ENCODE data around the gene BHMT2. TPM values are rescaled to one million over a fixed set of nuclear protein-coding genes. Genes with fewer than 3 reads are reported as not detected.

The BHMT2 gene
- total RNA-seq, 1 donor from 2014 or later = not detected

DNA sequence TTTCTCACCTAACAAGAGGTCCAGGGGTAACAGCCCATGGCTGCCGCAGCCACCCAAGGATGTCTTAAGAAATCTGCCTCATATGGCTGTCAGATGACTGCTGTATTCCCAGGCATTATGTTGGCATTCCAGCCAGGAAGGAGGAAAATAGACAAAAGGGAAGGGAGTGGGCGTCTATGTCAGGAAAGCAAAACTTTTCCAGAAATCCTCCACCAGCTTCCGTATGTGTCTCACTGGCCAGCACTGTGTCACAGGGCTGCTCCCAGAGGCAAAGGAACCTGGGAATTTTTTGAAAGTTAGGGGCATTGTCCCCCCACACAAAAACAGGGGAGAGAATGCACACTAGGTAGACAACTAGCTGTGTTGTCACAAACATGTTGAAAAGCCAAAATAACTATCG is 7.3 kb downstream of the BHMT2 start:
- Mint-ChIP-seq H3K4me1 (ENCODE audit: low read depth) (peaks cover 6% of the 10 kb centered on the region), H3K27ac (no peak overlapping the region), H3K9me3 (no peaks in the 10 kb centered on the region), H3K4me3 (no peak overlapping the region), H3K36me3 (ENCODE audit: low read depth) (no peaks in the 10 kb centered on the region), H3K27me3 (ENCODE audit: insufficient read depth) (peaks cover 20% of the 10 kb centered on the region)
- intact Hi-C loops (cut with micrococcal nuclease) = no loop called here
- no peak for DNase-seq (ENCODE audit: low spot score)

DNA sequence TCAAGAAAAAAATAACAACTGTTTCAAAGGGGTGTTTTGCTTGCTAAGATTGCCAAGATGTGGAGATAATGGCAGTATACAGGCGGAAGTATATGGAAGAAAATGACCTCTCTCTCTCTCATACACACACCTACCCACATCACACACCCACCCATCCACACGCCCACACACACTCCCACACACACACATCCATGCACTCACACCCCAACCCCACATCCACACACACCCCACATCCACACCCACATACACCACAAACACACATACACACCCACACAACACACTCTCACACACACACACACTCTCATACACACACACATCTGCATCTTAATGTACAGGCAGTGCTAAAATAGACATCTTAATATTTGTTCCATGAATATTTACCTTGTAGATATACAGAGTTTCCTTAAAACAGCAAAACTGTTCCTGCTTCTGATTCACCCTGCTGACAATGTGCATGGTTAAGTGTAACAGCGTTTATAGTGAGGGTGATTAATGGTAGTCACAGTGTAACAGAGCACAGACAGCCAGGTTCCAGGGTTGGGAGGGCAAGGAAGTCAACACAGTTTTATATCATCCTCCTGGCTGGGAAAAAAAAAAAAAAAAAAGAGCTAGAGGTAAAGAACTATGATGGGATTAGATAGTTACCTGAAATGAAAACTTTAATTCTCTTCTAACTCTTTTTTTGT is 8.3 kb downstream of the BHMT2 start:
- H3K9me3 Mint-ChIP-seq = no peaks in the 10 kb centered on the region
- peaks cover 6% of the 10 kb centered on the region for H3K4me1 Mint-ChIP-seq (ENCODE audit: low read depth)
- no peaks in the 10 kb centered on the region for H3K36me3 Mint-ChIP-seq (ENCODE audit: low read depth)
- no peak for DNase-seq (ENCODE audit: low spot score)
- H3K27ac Mint-ChIP-seq = peak overlapping the region; percentile 14
- no peak overlapping the region for H3K4me3 Mint-ChIP-seq
- peaks cover 15% of the 10 kb centered on the region for H3K27me3 Mint-ChIP-seq (ENCODE audit: insufficient read depth)
- intact Hi-C loops (cut with micrococcal nuclease) = no loop called here

- no peak for DNase-seq (ENCODE audit: low spot score)
- peaks cover 6% of the 10 kb centered on the region for H3K4me1 Mint-ChIP-seq (ENCODE audit: low read depth)
- peaks cover 4% of the 10 kb centered on the region for H3K27me3 Mint-ChIP-seq (ENCODE audit: insufficient read depth)
- no peaks in the 10 kb centered on the region for H3K9me3 Mint-ChIP-seq
- no peaks in the 10 kb centered on the region for H3K36me3 Mint-ChIP-seq (ENCODE audit: low read depth)
- H3K27ac Mint-ChIP-seq = no peak overlapping the region
- no peak overlapping the region for H3K4me3 Mint-ChIP-seq
- intact Hi-C loops (cut with micrococcal nuclease) = no loop called here
These were observed 11.2 kb downstream of the BHMT2 start for GRCh38 chr5:79080804-79081203.

GRCh38 chr5:79081779-79082178 is 12.2 kb downstream of the BHMT2 start:
- Mint-ChIP-seq H3K4me1 (ENCODE audit: low read depth) (peaks cover 6% of the 10 kb centered on the region), H3K27ac (no peak overlapping the region), H3K36me3 (ENCODE audit: low read depth) (no peaks in the 10 kb centered on the region), H3K27me3 (ENCODE audit: insufficient read depth) (peaks cover 4% of the 10 kb centered on the region), H3K4me3 (no peak overlapping the region), H3K9me3 (no peaks in the 10 kb centered on the region)
- DNase-seq (ENCODE audit: low spot score) = no peak
- intact Hi-C loops (cut with micrococcal nuclease) = no loop called here

GRCh38 chr5:79086116-79086515 is 16.5 kb downstream of the BHMT2 start:
- Mint-ChIP-seq H3K36me3 (ENCODE audit: low read depth) (no peaks in the 10 kb centered on the region), H3K27ac (no peak overlapping the region), H3K27me3 (ENCODE audit: insufficient read depth) (peaks cover 5% of the 10 kb centered on the region), H3K4me1 (ENCODE audit: low read depth) (no peaks in the 10 kb centered on the region), H3K9me3 (no peaks in the 10 kb centered on the region), H3K4me3 (no peak overlapping the region)
- intact Hi-C loops (cut with micrococcal nuclease) = no loop called here
- DNase-seq (ENCODE audit: low spot score) = no peak

DNA sequence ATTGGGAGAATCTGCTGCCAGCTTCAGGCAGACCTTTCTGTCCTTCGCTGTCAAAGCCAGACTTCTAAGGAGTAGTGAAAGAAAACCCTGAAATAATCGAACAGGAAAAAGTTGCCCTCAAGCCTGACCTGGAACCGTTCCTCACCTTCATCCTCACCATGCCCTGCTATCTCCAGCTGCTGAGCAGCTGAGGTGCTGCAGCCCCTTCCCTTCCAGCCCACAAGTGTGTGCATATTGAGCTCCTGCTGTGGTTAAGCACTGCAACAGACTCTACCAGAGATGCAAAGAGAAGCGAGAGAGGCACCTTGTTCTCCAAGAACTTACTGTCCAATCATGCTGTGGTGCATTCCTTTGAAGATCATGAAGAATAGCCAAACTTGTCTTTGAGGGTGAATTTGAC is 18.9 kb downstream of the BHMT2 start:
- H3K9me3 Mint-ChIP-seq = no peaks in the 10 kb centered on the region
- no peaks in the 10 kb centered on the region for H3K4me1 Mint-ChIP-seq (ENCODE audit: low read depth)

GRCh38 chr5:79091064-79091463 is 21.5 kb downstream of the BHMT2 start:
- H3K9me3 Mint-ChIP-seq = no peaks in the 10 kb centered on the region
- intact Hi-C loops (cut with micrococcal nuclease) = no loop called here
- no peak overlapping the region for H3K27ac Mint-ChIP-seq
- H3K36me3 Mint-ChIP-seq (ENCODE audit: low read depth) = no peaks in the 10 kb centered on the region
- no peaks in the 10 kb centered on the region for H3K4me1 Mint-ChIP-seq (ENCODE audit: low read depth)
- peaks cover 5% of the 10 kb centered on the region for H3K27me3 Mint-ChIP-seq (ENCODE audit: insufficient read depth)
- H3K4me3 Mint-ChIP-seq = no peak overlapping the region
- DNase-seq (ENCODE audit: low spot score) = no peak

More for the DNA sequence above, 18.9 kb downstream of the BHMT2 start:
- DNase-seq (ENCODE audit: low spot score) = no peak
- Mint-ChIP-seq H3K36me3 (ENCODE audit: low read depth) (no peaks in the 10 kb centered on the region), H3K27ac (no peak overlapping the region), H3K4me3 (no peak overlapping the region), H3K27me3 (ENCODE audit: insufficient read depth) (peaks cover 3% of the 10 kb centered on the region)
- intact Hi-C loops (cut with micrococcal nuclease) = no loop called here

DNA sequence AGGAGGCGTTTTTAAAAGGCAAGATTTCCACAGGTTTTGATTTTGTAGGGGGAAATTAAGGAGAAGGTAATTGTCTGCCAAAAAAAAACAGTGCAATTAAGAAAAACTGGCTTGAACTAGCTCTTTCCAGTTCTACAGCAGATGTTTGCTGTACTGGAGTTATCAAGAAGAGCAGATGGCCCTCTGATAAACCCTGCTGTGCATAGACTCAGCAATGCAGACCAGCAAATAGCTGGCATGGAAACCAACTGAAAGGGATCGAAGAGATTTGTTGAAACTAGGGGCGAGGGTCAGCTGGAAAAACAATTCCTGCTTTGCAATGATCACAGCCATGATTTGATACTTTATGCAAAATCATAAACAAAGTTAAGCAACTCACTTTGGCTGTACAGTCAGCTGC is 24.2 kb downstream of the BHMT2 start:
- H3K27me3 Mint-ChIP-seq (ENCODE audit: insufficient read depth) = peaks cover 3% of the 10 kb centered on the region
- H3K9me3 Mint-ChIP-seq = no peaks in the 10 kb centered on the region
- intact Hi-C loops (cut with micrococcal nuclease) = no loop called here
- H3K27ac Mint-ChIP-seq = no peak overlapping the region
- H3K4me1 Mint-ChIP-seq (ENCODE audit: low read depth) = no peaks in the 10 kb centered on the region
- no peak overlapping the region for H3K4me3 Mint-ChIP-seq
- no peak for DNase-seq (ENCODE audit: low spot score)
- no peaks in the 10 kb centered on the region for H3K36me3 Mint-ChIP-seq (ENCODE audit: low read depth)

GRCh38 chr5:79105868-79106267 is 36.3 kb downstream of the BHMT2 start:
- H3K27ac Mint-ChIP-seq = no peak overlapping the region
- DNase-seq (ENCODE audit: low spot score) = no peak
- peaks cover 35% of the 10 kb centered on the region for H3K27me3 Mint-ChIP-seq (ENCODE audit: insufficient read depth)
- no peaks in the 10 kb centered on the region for H3K4me1 Mint-ChIP-seq (ENCODE audit: low read depth)
- H3K36me3 Mint-ChIP-seq (ENCODE audit: low read depth) = no peaks in the 10 kb centered on the region
- intact Hi-C loops (cut with micrococcal nuclease) = no loop called here
- H3K4me3 Mint-ChIP-seq = no peak overlapping the region
- H3K9me3 Mint-ChIP-seq = no peaks in the 10 kb centered on the region

GRCh38 chr5:79107020-79107796 is 37.6 kb downstream of the BHMT2 start:
- H3K4me1 Mint-ChIP-seq (ENCODE audit: low read depth) = no peaks in the 10 kb centered on the region
- intact Hi-C loops (cut with micrococcal nuclease) = no loop called here
- H3K36me3 Mint-ChIP-seq (ENCODE audit: low read depth) = no peaks in the 10 kb centered on the region
- no peaks in the 10 kb centered on the region for H3K9me3 Mint-ChIP-seq
- H3K27ac Mint-ChIP-seq = no peak overlapping the region
- DNase-seq (ENCODE audit: low spot score) = no peak
- H3K4me3 Mint-ChIP-seq = no peak overlapping the region
- H3K27me3 Mint-ChIP-seq (ENCODE audit: insufficient read depth) = peaks cover 46% of the 10 kb centered on the region

DNA sequence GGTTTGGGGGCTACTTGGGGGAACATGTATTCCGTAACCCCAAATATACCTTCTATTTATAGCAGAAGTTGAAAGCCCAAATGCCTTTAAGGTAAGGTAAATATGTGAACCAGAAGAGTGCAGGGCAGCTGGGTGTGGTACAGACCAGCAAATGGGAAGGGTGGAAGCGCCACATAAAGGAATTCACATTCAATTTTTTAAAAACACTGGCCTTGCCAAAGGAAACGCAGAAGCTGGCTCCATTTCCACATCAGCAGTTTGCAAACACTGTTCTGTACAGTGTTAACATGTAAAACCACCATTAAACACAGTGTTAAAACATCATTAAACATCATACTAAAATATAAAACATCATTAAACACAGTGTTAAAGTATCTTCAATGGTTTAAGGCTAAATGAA is 38.5 kb downstream of the BHMT2 start:
- DNase-seq (ENCODE audit: low spot score) = no peak
- H3K36me3 Mint-ChIP-seq (ENCODE audit: low read depth) = no peaks in the 10 kb centered on the region
- H3K4me1 Mint-ChIP-seq (ENCODE audit: low read depth) = no peaks in the 10 kb centered on the region
- no peak overlapping the region for H3K4me3 Mint-ChIP-seq
- peaks cover 53% of the 10 kb centered on the region for H3K27me3 Mint-ChIP-seq (ENCODE audit: insufficient read depth)
- intact Hi-C loops (cut with micrococcal nuclease) = no loop called here
- H3K9me3 Mint-ChIP-seq = no peaks in the 10 kb centered on the region
- no peak overlapping the region for H3K27ac Mint-ChIP-seq

DNA sequence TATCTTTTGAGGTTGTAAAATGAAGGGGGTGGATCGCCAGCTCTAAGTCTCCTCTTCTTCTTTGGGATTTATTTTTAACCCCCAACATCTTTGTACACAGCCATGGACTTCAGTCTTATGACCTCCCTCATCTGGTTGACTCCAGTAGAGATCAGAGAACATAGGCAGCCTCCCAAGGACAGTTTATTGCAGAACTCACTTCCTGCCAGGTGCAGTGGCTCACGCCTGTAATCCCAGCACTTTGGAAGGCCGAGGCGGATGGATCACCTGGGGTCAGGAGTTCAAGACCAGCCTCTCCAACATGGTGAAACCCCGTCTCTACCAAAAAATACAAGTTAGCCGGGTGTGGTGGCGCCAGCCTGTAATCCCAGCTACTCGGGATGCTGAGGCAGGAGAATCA is 39.2 kb downstream of the BHMT2 start:
- no peak overlapping the region for H3K4me3 Mint-ChIP-seq
- no peak for DNase-seq (ENCODE audit: low spot score)
- H3K9me3 Mint-ChIP-seq = no peaks in the 10 kb centered on the region
- H3K27me3 Mint-ChIP-seq (ENCODE audit: insufficient read depth) = peaks cover 58% of the 10 kb centered on the region
- H3K4me1 Mint-ChIP-seq (ENCODE audit: low read depth) = no peaks in the 10 kb centered on the region
- no peak overlapping the region for H3K27ac Mint-ChIP-seq
- H3K36me3 Mint-ChIP-seq (ENCODE audit: low read depth) = no peaks in the 10 kb centered on the region
- intact Hi-C loops (cut with micrococcal nuclease) = no loop called here
